Activated naive CD8-positive, alpha-beta T cell (primary cell): ENCODE measurements around the gene IQCK.

Source experiments
- H3K27ac Mint-ChIP-seq: one replicate; pipeline ENCODE4 v1.8.0; 2021; ENCODE audit warnings: mixed read lengths
- H3K27me3 Mint-ChIP-seq: one replicate; pipeline ENCODE4 v1.8.0; 2021; ENCODE audit warnings: mixed read lengths
- H3K36me3 Mint-ChIP-seq: one replicate; pipeline ENCODE4 v1.8.0; 2021; ENCODE audit warnings: mixed read lengths
- H3K4me1 Mint-ChIP-seq: one replicate; pipeline ENCODE4 v1.8.0; 2021; ENCODE audit warnings: low read depth, mixed read lengths
- H3K4me3 Mint-ChIP-seq: one replicate; pipeline ENCODE4 v1.8.0; 2021; ENCODE audit warnings: mild to moderate bottlenecking, mixed read lengths
- H3K9me3 Mint-ChIP-seq: one replicate; pipeline ENCODE4 v1.8.0; 2021; ENCODE audit warnings: low read depth, mixed read lengths

IQCK gene

GRCh38 chr16:19691161-19691711, 26.8 kb upstream of the IQCK start:
- H3K27ac Mint-ChIP-seq, result no peak overlapping the region
- no peak overlapping the region for H3K4me3 Mint-ChIP-seq
- H3K36me3 Mint-ChIP-seq, result peaks cover 8% of the 10 kb centered on the region
- no peaks in the 10 kb centered on the region for H3K9me3 Mint-ChIP-seq
- H3K27me3 Mint-ChIP-seq, result no peaks in the 10 kb centered on the region
- H3K4me1 Mint-ChIP-seq, result peaks cover 33% of the 10 kb centered on the region

GRCh38 chr16:19694989-19695388, 23.1 kb upstream of the IQCK start:
- peaks cover 13% of the 10 kb centered on the region for H3K36me3 Mint-ChIP-seq
- no peaks in the 10 kb centered on the region for H3K27me3 Mint-ChIP-seq
- H3K4me3 Mint-ChIP-seq, result no peak overlapping the region
- no peaks in the 10 kb centered on the region for H3K9me3 Mint-ChIP-seq
- peaks cover 47% of the 10 kb centered on the region for H3K4me1 Mint-ChIP-seq
- H3K27ac Mint-ChIP-seq, result no peak overlapping the region

- H3K4me3 Mint-ChIP-seq, result peak overlapping the region; percentile 54
- H3K4me1 Mint-ChIP-seq, result peaks cover 45% of the 10 kb centered on the region
- H3K27me3 Mint-ChIP-seq, result no peaks in the 10 kb centered on the region
- peaks cover 17% of the 10 kb centered on the region for H3K36me3 Mint-ChIP-seq
- H3K9me3 Mint-ChIP-seq, result no peaks in the 10 kb centered on the region
- H3K27ac Mint-ChIP-seq, result peak overlapping the region; percentile 85
Measured at GRCh38 chr16:19696328-19696727, 21.7 kb upstream of the IQCK start.

GRCh38 chr16:19696961-19697360, 21.1 kb upstream of the IQCK start:
- H3K27ac Mint-ChIP-seq, result peak overlapping the region; percentile 85

GRCh38 chr16:19697756-19698318, 20.2 kb upstream of the IQCK start:
- Mint-ChIP-seq H3K27me3 (no peaks in the 10 kb centered on the region), H3K36me3 (peaks cover 19% of the 10 kb centered on the region), H3K27ac (peak overlapping the region; percentile 55), H3K9me3 (no peaks in the 10 kb centered on the region), H3K4me3 (no peak overlapping the region), H3K4me1 (peaks cover 45% of the 10 kb centered on the region)

More at GRCh38 chr16:19696961-19697360, 21.1 kb upstream of the IQCK start:
- Mint-ChIP-seq H3K36me3 (peaks cover 17% of the 10 kb centered on the region), H3K27me3 (no peaks in the 10 kb centered on the region), H3K9me3 (no peaks in the 10 kb centered on the region), H3K4me3 (peak overlapping the region; percentile 54), H3K4me1 (peaks cover 45% of the 10 kb centered on the region)

GRCh38 chr16:19698480-19699465, 19.3 kb upstream of the IQCK start:
- H3K27ac Mint-ChIP-seq, result peak overlapping the region; percentile 55
- H3K27me3 Mint-ChIP-seq, result no peaks in the 10 kb centered on the region
- H3K9me3 Mint-ChIP-seq, result no peaks in the 10 kb centered on the region
- H3K4me1 Mint-ChIP-seq, result peaks cover 45% of the 10 kb centered on the region
- peaks cover 18% of the 10 kb centered on the region for H3K36me3 Mint-ChIP-seq
- H3K4me3 Mint-ChIP-seq, result no peak overlapping the region

GRCh38 chr16:19699472-19699871, 18.6 kb upstream of the IQCK start:
- H3K9me3 Mint-ChIP-seq, result no peaks in the 10 kb centered on the region
- H3K4me1 Mint-ChIP-seq, result peaks cover 40% of the 10 kb centered on the region
- H3K36me3 Mint-ChIP-seq, result peaks cover 18% of the 10 kb centered on the region
- no peak overlapping the region for H3K4me3 Mint-ChIP-seq
- H3K27me3 Mint-ChIP-seq, result no peaks in the 10 kb centered on the region
- no peak overlapping the region for H3K27ac Mint-ChIP-seq

GRCh38 chr16:19700319-19700781, 17.7 kb upstream of the IQCK start:
- Mint-ChIP-seq H3K4me1 (peaks cover 36% of the 10 kb centered on the region), H3K27me3 (no peaks in the 10 kb centered on the region), H3K4me3 (no peak overlapping the region), H3K9me3 (no peaks in the 10 kb centered on the region), H3K27ac (peak overlapping the region; percentile 22), H3K36me3 (peaks cover 23% of the 10 kb centered on the region)

- Mint-ChIP-seq H3K27ac (no peak overlapping the region), H3K27me3 (no peaks in the 10 kb centered on the region), H3K4me1 (peaks cover 30% of the 10 kb centered on the region), H3K4me3 (no peak overlapping the region), H3K36me3 (peaks cover 24% of the 10 kb centered on the region), H3K9me3 (no peaks in the 10 kb centered on the region)
Measured at GRCh38 chr16:19701091-19701490, 17.0 kb upstream of the IQCK start.

GRCh38 chr16:19703172-19703889, 14.7 kb upstream of the IQCK start:
- Mint-ChIP-seq H3K27ac (no peak overlapping the region), H3K36me3 (peaks cover 22% of the 10 kb centered on the region), H3K9me3 (no peaks in the 10 kb centered on the region)

GRCh38 chr16:19704321-19705145, 13.5 kb upstream of the IQCK start:
- H3K9me3 Mint-ChIP-seq, result no peaks in the 10 kb centered on the region
- no peak overlapping the region for H3K27ac Mint-ChIP-seq
- H3K4me1 Mint-ChIP-seq, result peaks cover 2% of the 10 kb centered on the region
- H3K36me3 Mint-ChIP-seq, result peaks cover 20% of the 10 kb centered on the region
- no peaks in the 10 kb centered on the region for H3K27me3 Mint-ChIP-seq
- H3K4me3 Mint-ChIP-seq, result no peak overlapping the region

More at GRCh38 chr16:19703172-19703889, 14.7 kb upstream of the IQCK start:
- no peaks in the 10 kb centered on the region for H3K27me3 Mint-ChIP-seq
- no peak overlapping the region for H3K4me3 Mint-ChIP-seq
- peaks cover 8% of the 10 kb centered on the region for H3K4me1 Mint-ChIP-seq

GRCh38 chr16:19705146-19705501, 12.9 kb upstream of the IQCK start:
- no peak overlapping the region for H3K4me3 Mint-ChIP-seq
- peaks cover 2% of the 10 kb centered on the region for H3K4me1 Mint-ChIP-seq
- H3K9me3 Mint-ChIP-seq, result no peaks in the 10 kb centered on the region
- H3K27me3 Mint-ChIP-seq, result no peaks in the 10 kb centered on the region
- H3K36me3 Mint-ChIP-seq, result peaks cover 19% of the 10 kb centered on the region
- no peak overlapping the region for H3K27ac Mint-ChIP-seq

GRCh38 chr16:19705843-19706242, 12.2 kb upstream of the IQCK start:
- H3K4me3 Mint-ChIP-seq, result no peak overlapping the region
- H3K4me1 Mint-ChIP-seq, result peaks cover 2% of the 10 kb centered on the region
- H3K27me3 Mint-ChIP-seq, result no peaks in the 10 kb centered on the region
- H3K27ac Mint-ChIP-seq, result no peak overlapping the region
- H3K9me3 Mint-ChIP-seq, result no peaks in the 10 kb centered on the region
- peaks cover 17% of the 10 kb centered on the region for H3K36me3 Mint-ChIP-seq

- H3K27ac Mint-ChIP-seq, result no peak overlapping the region
- H3K9me3 Mint-ChIP-seq, result no peaks in the 10 kb centered on the region
- no peak overlapping the region for H3K4me3 Mint-ChIP-seq
- H3K27me3 Mint-ChIP-seq, result no peaks in the 10 kb centered on the region
- H3K36me3 Mint-ChIP-seq, result peaks cover 16% of the 10 kb centered on the region
- H3K4me1 Mint-ChIP-seq, result peaks cover 4% of the 10 kb centered on the region
Measured at GRCh38 chr16:19706846-19707245, 11.2 kb upstream of the IQCK start.
